Spleen (tissue), 11 donors: ENCODE results near the gene ZNRF3. TPM values are rescaled to one million over a fixed set of nuclear protein-coding genes. Genes with fewer than 3 reads are reported as not detected.
A peak's percentile ranks its signal among the peaks of the same experiment; 100 is the strongest.

Experiments used
- DNase-seq: peaks from one replicate; pipeline ENCODE4 v3.0.0-alpha.2; 2020
- H3K27ac ChIP-seq, 8 donors: fragments of 200-600 bp; sonication (generic) in 7 of 8; 1 replicate in 4 of 8; 2 replicates in 4 of 8; pipeline versions ENCODE4 v1.5.0 to v1.8.0; 2016 to 2021; ENCODE audit warnings: inconsistent platforms in 4 of 8, mild to moderate bottlenecking in 4 of 8, moderate library complexity in 1 of 8
- H3K27me3 ChIP-seq, 7 donors: fragments of 200-600 bp; sonication (generic) in 6 of 7; replicated peaks in 1 of 7; 1 replicate in 4 of 7; 2 replicates in 3 of 7; pipeline versions ENCODE4 v1.5.0 to v1.8.0; 2016 to 2021; ENCODE audit warnings: inconsistent platforms in 3 of 7, mild to moderate bottlenecking in 1 of 7
- H3K36me3 ChIP-seq, 6 donors: fragments of 200-600 bp; sonication (generic) in 5 of 6; 1 replicate in 4 of 6; 2 replicates in 2 of 6; pipeline versions ENCODE4 v1.5.0 to v1.8.0; 2016 to 2021; ENCODE audit warnings: inconsistent platforms in 2 of 6
- H3K4me1 ChIP-seq, 6 donors: fragments of 200-600 bp; sonication (generic) in 5 of 6; 1 replicate in 3 of 6; 2 replicates in 3 of 6; pipeline versions ENCODE4 v1.5.0 to v1.8.0; 2016 to 2021; ENCODE audit warnings: inconsistent platforms in 3 of 6
- H3K4me3 ChIP-seq, 8 donors: fragments of 200-600 bp; sonication (generic) in 7 of 8; 1 replicate in 4 of 8; 2 replicates in 4 of 8; pipeline versions ENCODE4 v1.5.0 to v1.8.0; 2016 to 2021; ENCODE audit warnings: inconsistent platforms in 4 of 8, mild to moderate bottlenecking in 4 of 8, moderate library complexity in 2 of 8
- H3K9me3 ChIP-seq, 8 donors: fragments of 200-600 bp; sonication (generic) in 7 of 8; 1 replicate in 4 of 8; 2 replicates in 4 of 8; pipeline versions ENCODE4 v1.5.0 to v1.8.0; 2016 to 2021; ENCODE audit warnings: inconsistent platforms in 4 of 8
- POLR2A ChIP-seq, 3 donors: fragments of 450-650 bp; IDR thresholded peaks; one replicate each; pipeline ENCODE4 v1.5.1; 2017; ENCODE audit warnings: antibody characterized with exemption in 3 of 3, mild to moderate bottlenecking in 1 of 3
- POLR2AphosphoS5 ChIP-seq, 3 donors: sonication (generic); formaldehyde crosslinking; IDR thresholded peaks; one replicate each; pipeline ENCODE4 v1.5.1; 2017; ENCODE audit warnings: antibody characterized with exemption in 3 of 3
- WGBS, 5 donors: extraction: QIAGEN DNeasy Blood & Tissue Kit in 3 of 5; methylation state at CpG; one replicate each; pipeline versions ENCODE4 v1.1.5 to v1.1.7; 2013 to 2018; 5-methylcytosine and 5-hydroxymethylcytosine counted together
- intact Hi-C: fragments of 100-400 bp; cut with DNase I; formaldehyde crosslinking; loops from one replicate; pipeline ENCODE4 v1.15.0; 2023; ENCODE audit warnings: low total_unique reads
- polyA plus RNA-seq, 3 donors: library from polyadenylated mRNA; stranded (reverse); fragments of 200-250 nt; gene quantifications; one replicate each; pipeline ENCODE4 v1.2.1, GENCODE V29; 2013
- total RNA-seq, 7 donors: library from RNA; depleted of rRNA in 3 of 7; stranded (reverse); fragments of >200 nt in 3 of 7; fragmentation: NEBNext Ultra II Directional in 4 of 7; extraction: Animal tissue kit (Norgen Biotek cat#: 25700) in 4 of 7; gene quantifications; one replicate each; pipeline versions ENCODE4 v1.1.0 to v1.2.1, GENCODE V29; 2016 to 2021
- TF ChIP-seq, protein P1 (sequence below), 11 experiments: fragments of 200-600 bp in 7 of 11; fragments of 450-650 bp in 4 of 11; sonication (generic) in 4 of 11; IDR thresholded peaks in 8 of 11; conservative IDR thresholded peaks in 3 of 11; 1 replicate in 7 of 11; 2 replicates in 4 of 11; pipeline versions ENCODE4 v1.4.0 to v1.8.0; 2016 to 2021; ENCODE audit warnings: antibody characterized with exemption in 11 of 11, inconsistent platforms in 4 of 11, mild to moderate bottlenecking in 1 of 11
- donor health status: healthy with polysubstance abuse.
- donor health status: DM: no; HTN: no; CAD: no; lungs with moderate emphysema.
- donor health status: DM: no; HTN: no; CAD: no.
- donor health status: Bipolar disorder and iron deficiency.
- donor health status: healthy.
- donor health status: DM: no; HTN: no; CAD: no.
- donor health status: DM: yes; HTN: yes; CAD: no.

Gene ZNRF3
- total and polyA plus RNA-seq, 10 donors = 0.15 to 4.5 (median 2.6) TPM

DNA sequence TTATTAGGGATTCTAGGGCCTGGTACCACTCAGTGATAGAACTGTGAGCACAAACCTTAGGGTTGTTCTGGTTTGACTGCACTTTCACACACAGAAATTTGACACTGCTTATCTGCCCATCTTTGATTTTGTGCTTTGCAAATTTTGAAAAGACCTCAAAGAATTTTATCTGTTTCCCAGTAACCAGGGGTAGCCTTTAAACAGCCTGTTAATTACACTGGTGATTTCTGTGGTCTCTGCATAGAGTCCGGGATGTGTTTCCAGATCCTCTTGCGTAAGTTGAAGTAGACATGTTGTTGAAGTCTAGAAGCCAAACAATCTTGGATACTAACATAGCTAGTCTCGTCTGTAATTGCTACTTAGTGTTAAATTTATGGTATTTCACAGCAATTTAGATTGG lies 103.0 kb downstream of the ZNRF3 start:
- TF ChIP-seq, protein P1, sequence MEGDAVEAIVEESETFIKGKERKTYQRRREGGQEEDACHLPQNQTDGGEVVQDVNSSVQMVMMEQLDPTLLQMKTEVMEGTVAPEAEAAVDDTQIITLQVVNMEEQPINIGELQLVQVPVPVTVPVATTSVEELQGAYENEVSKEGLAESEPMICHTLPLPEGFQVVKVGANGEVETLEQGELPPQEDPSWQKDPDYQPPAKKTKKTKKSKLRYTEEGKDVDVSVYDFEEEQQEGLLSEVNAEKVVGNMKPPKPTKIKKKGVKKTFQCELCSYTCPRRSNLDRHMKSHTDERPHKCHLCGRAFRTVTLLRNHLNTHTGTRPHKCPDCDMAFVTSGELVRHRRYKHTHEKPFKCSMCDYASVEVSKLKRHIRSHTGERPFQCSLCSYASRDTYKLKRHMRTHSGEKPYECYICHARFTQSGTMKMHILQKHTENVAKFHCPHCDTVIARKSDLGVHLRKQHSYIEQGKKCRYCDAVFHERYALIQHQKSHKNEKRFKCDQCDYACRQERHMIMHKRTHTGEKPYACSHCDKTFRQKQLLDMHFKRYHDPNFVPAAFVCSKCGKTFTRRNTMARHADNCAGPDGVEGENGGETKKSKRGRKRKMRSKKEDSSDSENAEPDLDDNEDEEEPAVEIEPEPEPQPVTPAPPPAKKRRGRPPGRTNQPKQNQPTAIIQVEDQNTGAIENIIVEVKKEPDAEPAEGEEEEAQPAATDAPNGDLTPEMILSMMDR (IDR thresholded peaks at IDR 0.05 in 8 of 11, conservative IDR thresholded peaks at IDR 0.05 in 3 of 11) = no peak
- TF ChIP-seq POLR2AphosphoS5 (IDR thresholded peaks at IDR 0.05) (no peak), POLR2A (IDR thresholded peaks at IDR 0.05) (no peak)
- 85 to 98% (median 89%) methylated on average over 3 of the region's 3 CpGs for WGBS, 5 donors
- peaks cover 0 to 10% (median 2%) of the 10 kb centered on the region in 8 donors for H3K9me3 ChIP-seq
- no peak for DNase-seq
- no peaks in the 10 kb centered on the region for H3K4me1 ChIP-seq
- intact Hi-C loops = no loop called here
- H3K27ac ChIP-seq = no peak overlapping the region
- H3K4me3 ChIP-seq = no peak overlapping the region
- H3K36me3 ChIP-seq = peaks cover 0 to 3% (median 0%) of the 10 kb centered on the region in 6 donors
- no peaks in the 10 kb centered on the region for H3K27me3 ChIP-seq

DNA sequence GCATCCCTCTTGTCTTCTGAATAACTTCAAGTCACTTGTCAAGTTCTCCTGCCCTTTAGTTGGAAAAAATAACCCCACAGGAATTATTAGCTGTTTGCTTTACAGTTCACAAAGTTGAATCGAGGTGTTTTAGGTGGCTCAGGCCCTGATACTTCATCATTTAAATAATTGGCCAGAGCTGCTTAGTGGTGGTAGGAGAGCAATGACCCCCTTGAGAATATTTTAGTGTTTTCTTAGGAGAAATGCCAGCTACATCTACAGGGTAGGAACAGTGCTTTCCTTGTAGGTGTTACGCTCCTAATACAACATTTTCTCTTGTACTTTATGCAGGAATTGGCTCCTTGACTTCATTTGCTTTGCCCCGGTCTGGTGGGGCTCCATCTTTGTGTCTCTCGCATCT lies 105.1 kb downstream of the ZNRF3 start:
- Histone ChIP-seq H3K4me1 (no peaks in the 10 kb centered on the region), H3K36me3 (peaks cover 0 to 3% (median 0%) of the 10 kb centered on the region in 6 donors), H3K9me3 (peaks cover 0 to 10% (median 2%) of the 10 kb centered on the region in 8 donors), H3K27ac (no peak overlapping the region), H3K4me3 (no peak overlapping the region), H3K27me3 (no peaks in the 10 kb centered on the region)
- intact Hi-C loops = no loop called here
- no peak for DNase-seq
- TF ChIP-seq POLR2A (IDR thresholded peaks at IDR 0.05) = no peak
- TF ChIP-seq, protein P1 (IDR thresholded peaks at IDR 0.05 in 8 of 11, conservative IDR thresholded peaks at IDR 0.05 in 3 of 11) = no peak
- no peak for TF ChIP-seq POLR2AphosphoS5 (IDR thresholded peaks at IDR 0.05)
- 90 to 95% (median 92%) methylated on average over 4 of the region's 4 CpGs for WGBS, 5 donors

DNA sequence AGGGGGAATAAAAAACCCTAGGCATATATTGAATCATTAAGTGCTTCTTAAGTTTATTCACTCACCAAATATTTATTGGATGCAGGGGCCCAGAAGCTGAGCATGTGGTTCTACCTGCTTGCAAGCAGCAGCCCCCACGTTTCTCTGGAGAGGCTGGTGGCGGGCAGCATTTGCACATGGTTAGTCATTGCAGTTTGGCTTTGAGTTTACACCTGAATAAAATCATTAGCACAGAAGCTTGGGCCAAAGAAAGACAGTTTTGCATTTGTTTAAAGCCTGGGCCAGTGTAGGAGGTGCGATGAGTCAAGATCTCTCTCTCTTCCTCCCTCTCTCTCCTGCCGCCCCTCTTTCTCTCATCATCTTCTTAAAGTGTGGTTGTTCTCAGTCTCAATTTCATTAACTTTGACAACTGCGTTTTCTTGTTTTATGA lies 105.7 kb downstream of the ZNRF3 start:
- Histone ChIP-seq H3K4me1 (no peaks in the 10 kb centered on the region), H3K36me3 (peaks cover 0 to 3% (median 0%) of the 10 kb centered on the region in 6 donors), H3K27ac (peak overlapping the region in 2 of 8 donors; percentile 15 to 22), H3K9me3 (peaks cover 0 to 10% (median 2%) of the 10 kb centered on the region in 8 donors), H3K4me3 (no peak overlapping the region), H3K27me3 (no peaks in the 10 kb centered on the region)
- intact Hi-C loops = no loop called here
- no peak for DNase-seq
- 68 to 86% (median 77%) methylated on average over 5 of the region's 5 CpGs for WGBS, 5 donors
- TF ChIP-seq POLR2AphosphoS5 (IDR thresholded peaks at IDR 0.05) (no peak), POLR2A (IDR thresholded peaks at IDR 0.05) (no peak)
- TF ChIP-seq, protein P1 (IDR thresholded peaks at IDR 0.05 in 8 of 11, conservative IDR thresholded peaks at IDR 0.05 in 3 of 11) = no peak

DNA sequence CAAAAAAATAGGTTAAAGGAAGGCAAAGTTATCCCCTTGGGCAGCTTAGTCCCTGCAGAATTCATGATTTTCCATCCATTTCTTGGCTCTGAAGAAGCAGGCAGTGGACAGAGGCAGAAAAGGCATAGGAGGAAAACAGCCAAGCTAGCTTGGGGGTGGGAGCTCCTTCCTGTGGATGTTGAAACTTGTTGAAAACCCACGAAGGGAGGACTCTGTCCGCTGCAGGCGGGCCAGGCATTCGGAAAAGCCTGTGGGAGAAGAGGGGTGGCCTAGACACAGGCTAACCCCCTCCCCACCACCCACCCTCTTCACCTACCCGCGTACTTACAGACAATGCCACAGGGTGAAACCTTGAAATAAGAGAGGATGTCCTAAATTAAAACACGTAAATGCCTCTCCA lies 106.1 kb downstream of the ZNRF3 start:
- Histone ChIP-seq H3K4me1 (no peaks in the 10 kb centered on the region), H3K36me3 (peaks cover 0 to 3% (median 0%) of the 10 kb centered on the region in 6 donors), H3K4me3 (no peak overlapping the region), H3K27me3 (no peaks in the 10 kb centered on the region), H3K9me3 (peaks cover 0 to 10% (median 2%) of the 10 kb centered on the region in 8 donors), H3K27ac (peak overlapping the region in 2 of 8 donors; percentile 15 to 22)
- DNase-seq = no peak
- WGBS, 5 donors = 62 to 78% (median 63%) methylated on average over 7 of the region's 7 CpGs
- intact Hi-C loops = no loop called here
- TF ChIP-seq POLR2AphosphoS5 (IDR thresholded peaks at IDR 0.05) (no peak), POLR2A (IDR thresholded peaks at IDR 0.05) (no peak)
- TF ChIP-seq, protein P1 (IDR thresholded peaks at IDR 0.05 in 8 of 11, conservative IDR thresholded peaks at IDR 0.05 in 3 of 11) = no peak
